ENCODE results near the gene FPR2. TPM values are rescaled to one million over a fixed set of nuclear protein-coding genes. Genes with fewer than 3 reads are reported as not detected.
"Not testable (repeated sequence)": the region's sequence is repeated elsewhere in the genome, so short reads cannot be mapped to it uniquely, and the experiment has no call there.

Gene FPR2
- total RNA-seq, 4 donors from 2014 or later = 0.26 to 1.00 TPM; not detected in 2

- no peaks in the 10 kb centered on the region for H3K4me1 ChIP-seq
- no peaks in the 10 kb centered on the region for H3K36me3 ChIP-seq
- peaks cover 0 to 3% (median 0%) of the 10 kb centered on the region in 3 donors for H3K27me3 ChIP-seq
- DNase-seq (no peak), ATAC-seq (no peak)
- in situ Hi-C loops (cut with MboI; ENCODE audit: low sequenced_read_pairs in 4 of 4) (no loop called here), intact Hi-C loops (cut with DNase I; ENCODE audit: low total_unique reads) (no loop called here)
- H3K4me3 ChIP-seq = no peak overlapping the region
- H3K9me3 ChIP-seq = no peaks in the 10 kb centered on the region
- TF ChIP-seq POLR2A (IDR thresholded peaks at IDR 0.05) = no peak
- no peak for TF ChIP-seq CTCF (IDR thresholded peaks at IDR 0.05 in 4 of 5, conservative IDR thresholded peaks at IDR 0.05 in 1 of 5)
- no peak overlapping the region for H3K27ac ChIP-seq
These were observed 5.5 kb downstream of the FPR2 start for GRCh38 chr19:51766461-51766860.

- no peak overlapping the region for H3K27ac ChIP-seq
- no peaks in the 10 kb centered on the region for H3K4me1 ChIP-seq
- in situ Hi-C loops (cut with MboI; ENCODE audit: low sequenced_read_pairs in 4 of 4) (no loop called here), intact Hi-C loops (cut with DNase I; ENCODE audit: low total_unique reads) (loop anchor here (10.0 kb wide), 1 partner anchor 107 kb away; no protein-coding TSS in a partner anchor)
- no peak overlapping the region for H3K4me3 ChIP-seq
- no peak for DNase-seq
- TF ChIP-seq CTCF (IDR thresholded peaks at IDR 0.05 in 4 of 5, conservative IDR thresholded peaks at IDR 0.05 in 1 of 5) = no peak
- ATAC-seq = no peak
- no peaks in the 10 kb centered on the region for H3K36me3 ChIP-seq
- H3K9me3 ChIP-seq = no peaks in the 10 kb centered on the region
- H3K27me3 ChIP-seq = peaks cover 0 to 3% (median 0%) of the 10 kb centered on the region in 3 donors
These were observed 10.6 kb downstream of the FPR2 start for GRCh38 chr19:51771376-51772130.

- H3K9me3 ChIP-seq = no peaks in the 10 kb centered on the region
- no peaks in the 10 kb centered on the region for H3K36me3 ChIP-seq
- DNase-seq (no peak), ATAC-seq (no peak)
- intact Hi-C loops (cut with DNase I; ENCODE audit: low total_unique reads) = loop anchor here (10.0 kb wide), 1 partner anchor 108 kb away; no protein-coding TSS in a partner anchor
- no peak overlapping the region for H3K4me3 ChIP-seq
- in situ Hi-C loops (cut with MboI; ENCODE audit: low sequenced_read_pairs in 4 of 4) = no loop called here
- H3K27me3 ChIP-seq = peaks cover 0 to 3% (median 0%) of the 10 kb centered on the region in 3 donors
- no peak for TF ChIP-seq CTCF (IDR thresholded peaks at IDR 0.05 in 4 of 5, conservative IDR thresholded peaks at IDR 0.05 in 1 of 5)
- TF ChIP-seq POLR2A (IDR thresholded peaks at IDR 0.05) = no peak
- no peaks in the 10 kb centered on the region for H3K4me1 ChIP-seq
- H3K27ac ChIP-seq = no peak overlapping the region
These were observed 12.0 kb downstream of the FPR2 start for GRCh38 chr19:51772977-51773376.

DNA sequence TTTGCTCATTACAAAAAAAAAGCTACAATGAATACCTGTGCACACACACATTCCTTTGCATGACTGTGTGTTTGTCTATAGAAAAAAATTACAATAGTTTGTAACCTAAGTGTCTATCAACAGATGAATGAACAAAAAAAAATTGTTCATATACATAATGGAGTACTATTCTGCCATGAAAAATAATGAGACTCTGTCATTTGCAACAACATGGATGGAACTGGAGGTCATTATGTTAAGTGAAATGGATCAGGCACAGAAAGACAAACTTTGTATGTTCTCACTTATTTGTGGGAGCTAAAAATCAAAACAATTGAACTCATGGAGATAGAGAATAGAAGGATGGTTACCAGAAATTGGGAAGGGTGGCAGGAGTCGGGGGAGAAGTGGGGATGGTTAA is 15.6 kb downstream of the FPR2 start:
- H3K4me1 ChIP-seq; H3K36me3 ChIP-seq; H3K9me3 ChIP-seq; H3K27me3 ChIP-seq; H3K27ac ChIP-seq; DNase-seq; ATAC-seq; in situ Hi-C loops (cut with MboI; ENCODE audit: low sequenced_read_pairs in 4 of 4); H3K4me3 ChIP-seq: not testable (repeated sequence)
- intact Hi-C loops (cut with DNase I; ENCODE audit: low total_unique reads) = loop anchor here (10.0 kb wide), 1 partner anchor 112 kb away; no protein-coding TSS in a partner anchor

DNA sequence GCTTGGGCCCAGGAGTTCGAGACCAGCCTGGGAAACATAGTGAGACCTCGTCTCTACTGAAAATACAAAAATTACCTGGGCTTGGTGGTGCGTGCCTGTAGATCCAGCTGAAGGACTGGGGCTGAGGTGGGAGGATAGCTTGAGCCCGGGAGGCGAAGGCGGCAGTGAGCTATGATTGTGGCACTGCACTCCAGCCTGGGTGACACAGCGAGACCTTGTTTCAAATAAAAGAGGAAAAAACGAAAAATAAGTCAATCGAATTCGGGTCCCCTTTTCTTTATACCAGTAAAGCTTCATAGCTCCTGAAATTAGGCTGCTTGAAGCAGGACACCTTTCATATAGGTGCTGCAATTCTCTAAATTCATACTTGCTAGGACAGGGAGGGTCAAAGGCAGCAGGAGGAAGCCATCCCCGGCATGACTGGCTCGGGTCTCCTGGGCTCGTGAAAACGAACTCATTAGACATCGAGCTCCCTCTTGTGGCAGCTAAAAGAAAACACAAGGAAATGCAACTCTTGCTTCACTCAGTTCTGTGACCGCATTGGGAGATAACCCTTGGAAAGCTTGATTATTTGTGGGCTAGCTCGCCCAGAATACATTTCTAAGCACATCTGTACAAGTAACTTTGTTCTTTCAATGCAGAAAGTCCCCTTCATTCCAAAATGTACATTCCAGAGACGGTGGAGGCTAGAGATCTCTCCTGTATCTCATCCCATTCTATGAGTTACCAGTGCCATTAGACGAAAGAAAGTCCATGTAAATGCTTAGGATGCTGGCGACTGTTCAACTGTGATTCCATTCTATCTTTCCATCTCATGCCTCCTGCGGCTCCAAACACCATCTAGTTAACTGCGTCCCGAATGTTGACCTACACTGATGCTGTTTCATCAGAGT is 16.8 kb downstream of the FPR2 start:
- Histone ChIP-seq H3K4me1 (no peaks in the 10 kb centered on the region), H3K27me3 (no peaks in the 10 kb centered on the region), H3K36me3 (no peaks in the 10 kb centered on the region), H3K27ac (no peak overlapping the region), H3K9me3 (no peaks in the 10 kb centered on the region), H3K4me3 (no peak overlapping the region)
- intact Hi-C loops (cut with DNase I; ENCODE audit: low total_unique reads) = loop anchor here (2.0 to 10.0 kb wide), 2 partner anchors 113 to 305 kb away; no protein-coding TSS in a partner anchor
- DNase-seq (peak; percentile 29 to 48), ATAC-seq (no peak)
- in situ Hi-C loops (cut with MboI; ENCODE audit: low sequenced_read_pairs in 4 of 4) = no loop called here
- TF ChIP-seq POLR2A (IDR thresholded peaks at IDR 0.05) = no peak
- peak in 4 of 5 experiments; percentile 31 to 58 (median 48) for TF ChIP-seq CTCF (IDR thresholded peaks at IDR 0.05 in 4 of 5, conservative IDR thresholded peaks at IDR 0.05 in 1 of 5)
